AG04450 (cell line): ENCODE results near the gene C8G. TPM values are rescaled to one million over a fixed set of nuclear protein-coding genes. Genes with fewer than 3 reads are reported as not detected.
A peak's percentile ranks its signal among the peaks of the same experiment; 100 is the strongest.

Experiments used
- CTCF ChIA-PET: fragments of 300-600, 350-600 bp; formaldehyde crosslinking; extraction: SDS; loops from one replicate; lab custom pipeline; 2022; ENCODE audit warnings: antibody characterized with exemption, inconsistent platforms; lab: Charles Lee
- POLR2A ChIA-PET: fragments of 350-600 bp; formaldehyde crosslinking; extraction: SDS; loops from one replicate; lab custom pipeline; 2021; ENCODE audit warnings: antibody characterized with exemption, inconsistent platforms; lab: Yijun Ruan, JAX
- DNase-seq: peaks from one replicate; pipeline ENCODE4 v3.0.0-alpha.2; 2011; ENCODE audit warnings: low read depth, low spot score
- H3K27ac ChIP-seq: one replicate; pipeline ENCODE4 v1.5.1; 2012; ENCODE audit warnings: low read depth, low read length, control low read depth
- H3K27me3 ChIP-seq: one replicate; pipeline ENCODE4 v1.6.0; 2012; ENCODE audit warnings: low read length; ENCODE audit not compliant: control insufficient read depth, insufficient read depth
- H3K4me3 ChIP-seq: 2 replicates; pipeline ENCODE4 v1.5.1; 2011; ENCODE audit warnings: mild to moderate bottlenecking, low read depth, low read length, control low read depth
- H3K9me3 ChIP-seq: 2 replicates; pipeline ENCODE4 v1.5.1; 2012; ENCODE audit warnings: low read length; ENCODE audit not compliant: control insufficient read depth, insufficient read depth
- polyA plus RNA-seq: library from polyadenylated mRNA; depleted of rRNA; stranded (reverse); fragments of >200 nt; gene quantifications from 2 replicates; pipeline ENCODE4 v1.2.3, GENCODE V29; 2011
- TF ChIP-seq, protein P1 (sequence below): IDR thresholded peaks from 2 replicates; pipeline ENCODE4 v1.5.1; 2011; ENCODE audit warnings: low read depth, low read length, control low read depth, inconsistent platforms

Gene C8G
- polyA plus RNA-seq, 1 experiment: 0.41 TPM

DNA sequence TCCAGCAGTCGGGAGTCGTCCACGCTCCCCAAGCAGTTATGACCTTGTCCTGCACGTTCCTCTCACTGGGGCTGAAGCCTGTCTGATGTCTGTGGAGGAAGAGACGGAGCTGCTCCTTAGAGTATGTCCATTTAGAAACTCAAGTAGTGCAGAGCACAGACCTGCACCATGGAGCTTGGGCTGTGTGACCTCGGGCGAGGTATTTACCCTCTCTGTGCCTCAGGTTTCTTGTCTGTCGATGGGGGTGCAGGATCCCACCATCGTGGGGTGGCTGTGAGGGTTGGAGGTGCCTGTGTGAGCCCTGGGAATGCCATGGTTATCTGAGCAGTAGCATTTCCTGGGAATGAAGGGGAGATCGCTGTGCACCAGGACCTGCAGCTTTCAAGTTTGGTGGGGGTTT, 44.5 kb upstream of the C8G start:
- Histone ChIP-seq H3K4me3 (no peak overlapping the region), H3K27ac (no peak overlapping the region), H3K27me3 (no peaks in the 10 kb centered on the region), H3K9me3 (no peaks in the 10 kb centered on the region; the same call in 1 of the 2 replicates)
- POLR2A ChIA-PET: no interaction called here
- no peak for DNase-seq
- CTCF ChIA-PET: no interaction called here
- TF ChIP-seq, protein P1, sequence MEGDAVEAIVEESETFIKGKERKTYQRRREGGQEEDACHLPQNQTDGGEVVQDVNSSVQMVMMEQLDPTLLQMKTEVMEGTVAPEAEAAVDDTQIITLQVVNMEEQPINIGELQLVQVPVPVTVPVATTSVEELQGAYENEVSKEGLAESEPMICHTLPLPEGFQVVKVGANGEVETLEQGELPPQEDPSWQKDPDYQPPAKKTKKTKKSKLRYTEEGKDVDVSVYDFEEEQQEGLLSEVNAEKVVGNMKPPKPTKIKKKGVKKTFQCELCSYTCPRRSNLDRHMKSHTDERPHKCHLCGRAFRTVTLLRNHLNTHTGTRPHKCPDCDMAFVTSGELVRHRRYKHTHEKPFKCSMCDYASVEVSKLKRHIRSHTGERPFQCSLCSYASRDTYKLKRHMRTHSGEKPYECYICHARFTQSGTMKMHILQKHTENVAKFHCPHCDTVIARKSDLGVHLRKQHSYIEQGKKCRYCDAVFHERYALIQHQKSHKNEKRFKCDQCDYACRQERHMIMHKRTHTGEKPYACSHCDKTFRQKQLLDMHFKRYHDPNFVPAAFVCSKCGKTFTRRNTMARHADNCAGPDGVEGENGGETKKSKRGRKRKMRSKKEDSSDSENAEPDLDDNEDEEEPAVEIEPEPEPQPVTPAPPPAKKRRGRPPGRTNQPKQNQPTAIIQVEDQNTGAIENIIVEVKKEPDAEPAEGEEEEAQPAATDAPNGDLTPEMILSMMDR: no peak

DNA sequence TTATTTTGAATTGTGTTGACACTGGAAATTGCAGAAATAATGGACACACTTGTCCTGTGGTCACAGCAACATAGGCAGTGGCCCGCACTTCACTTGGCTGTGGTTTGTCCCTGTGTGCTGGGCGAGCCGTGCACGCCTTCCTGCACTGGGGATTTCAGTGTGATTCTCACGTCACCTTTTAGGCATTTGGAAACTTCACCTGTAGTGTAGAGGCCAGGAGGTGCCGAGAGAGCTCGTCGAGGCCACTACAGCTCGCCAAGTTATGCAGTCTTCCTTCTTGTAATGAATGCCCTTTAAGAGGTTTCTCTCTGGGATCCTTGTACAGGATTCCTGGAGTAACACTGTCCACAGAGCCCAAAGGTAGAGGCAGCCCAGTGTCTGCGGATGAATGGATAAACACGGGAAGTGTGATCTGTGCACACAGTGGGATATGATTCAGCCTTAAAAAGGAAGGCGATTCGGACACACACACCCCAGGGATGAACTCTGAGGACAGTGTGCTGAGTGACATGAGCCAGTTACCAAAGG, 44.0 kb upstream of the C8G start:
- TF ChIP-seq, protein P1: no peak
- POLR2A ChIA-PET: no interaction called here
- Histone ChIP-seq H3K9me3 (no peaks in the 10 kb centered on the region; the same call in 1 of the 2 replicates), H3K27me3 (no peaks in the 10 kb centered on the region), H3K4me3 (no peak overlapping the region), H3K27ac (peak overlapping the region; percentile 92)
- CTCF ChIA-PET: no interaction called here
- DNase-seq: no peak

DNA sequence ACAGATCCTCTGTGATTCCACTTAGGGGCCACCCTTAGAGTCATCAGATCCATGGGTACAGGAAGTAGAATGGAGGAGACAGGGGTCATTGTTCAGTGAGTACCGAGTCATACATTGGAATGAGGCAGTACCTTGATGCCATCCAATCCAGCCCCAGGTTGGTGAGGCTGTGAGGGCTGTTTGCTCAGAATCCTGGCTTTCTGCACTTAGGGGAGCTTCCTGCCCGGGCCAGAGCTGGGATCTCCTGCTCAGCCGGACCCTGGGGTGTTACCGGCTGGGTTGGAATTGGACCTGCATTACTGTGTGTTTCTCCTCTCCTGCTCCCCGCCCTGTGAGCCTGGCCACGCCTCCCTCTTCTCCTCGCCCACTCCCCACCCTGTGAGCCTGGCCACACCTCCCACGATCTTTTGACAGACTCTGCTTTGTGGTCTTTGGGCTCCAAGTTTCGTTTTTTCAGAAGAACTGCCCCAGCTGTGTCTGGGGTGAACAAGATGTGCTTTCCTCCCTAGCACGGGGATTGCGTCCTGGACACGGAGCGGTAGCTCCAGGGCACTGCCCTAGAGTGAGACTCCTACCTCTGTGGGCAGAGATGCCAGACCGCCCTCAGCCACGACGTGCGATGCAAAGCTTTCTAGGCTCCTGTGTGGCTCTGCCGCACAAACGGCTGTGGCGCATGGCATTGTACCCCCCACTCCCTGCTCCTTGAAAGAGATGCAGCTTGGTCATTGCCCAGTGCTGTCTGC, 43.4 kb upstream of the C8G start:
- CTCF ChIA-PET: interaction anchor here (0.6 kb wide), 1 partner anchor 353 kb away, joined by 3 read pairs; no protein-coding TSS in a partner anchor
- Histone ChIP-seq H3K27ac (peak overlapping the region; percentile 92), H3K27me3 (no peaks in the 10 kb centered on the region), H3K9me3 (no peaks in the 10 kb centered on the region; the same call in 1 of the 2 replicates), H3K4me3 (no peak overlapping the region)
- POLR2A ChIA-PET: no interaction called here
- TF ChIP-seq, protein P1: no peak
- no peak for DNase-seq

DNA sequence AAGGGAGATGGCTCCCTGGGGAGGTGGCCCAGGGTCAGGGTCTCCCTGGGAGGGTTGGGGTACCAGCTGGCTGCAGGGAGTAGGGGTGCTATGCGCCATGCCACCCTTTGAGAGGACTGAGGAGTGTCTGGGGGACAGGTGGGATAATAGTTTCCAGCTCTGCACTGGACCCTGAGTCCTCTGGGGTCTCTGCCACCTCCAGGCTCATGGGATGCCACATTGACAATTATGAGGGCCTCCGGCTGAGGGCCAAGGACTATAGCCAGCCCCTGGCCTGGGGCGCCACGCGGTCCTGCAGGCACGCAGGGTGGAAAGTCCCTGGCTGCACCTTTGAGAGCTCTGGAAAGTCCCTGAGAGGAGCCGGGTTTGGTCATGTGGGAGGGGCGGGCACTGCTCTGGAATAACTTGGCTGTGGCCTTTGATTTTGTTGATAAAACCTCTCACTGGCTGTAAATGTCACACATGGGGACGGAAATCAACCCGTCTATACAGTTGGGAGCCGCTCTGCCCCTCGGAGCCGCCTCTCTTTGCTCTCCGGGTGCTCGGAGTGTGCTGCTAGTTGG, 42.7 kb upstream of the C8G start:
- ChIA-PET CTCF (no interaction called here), POLR2A (no interaction called here)
- TF ChIP-seq, protein P1: no peak
- H3K27ac ChIP-seq: peak overlapping the region; percentile 92
- H3K9me3 ChIP-seq: no peaks in the 10 kb centered on the region; the same call in 1 of the 2 replicates
- H3K4me3 ChIP-seq: no peak overlapping the region
- peak; percentile 47 for DNase-seq
- no peaks in the 10 kb centered on the region for H3K27me3 ChIP-seq

DNA sequence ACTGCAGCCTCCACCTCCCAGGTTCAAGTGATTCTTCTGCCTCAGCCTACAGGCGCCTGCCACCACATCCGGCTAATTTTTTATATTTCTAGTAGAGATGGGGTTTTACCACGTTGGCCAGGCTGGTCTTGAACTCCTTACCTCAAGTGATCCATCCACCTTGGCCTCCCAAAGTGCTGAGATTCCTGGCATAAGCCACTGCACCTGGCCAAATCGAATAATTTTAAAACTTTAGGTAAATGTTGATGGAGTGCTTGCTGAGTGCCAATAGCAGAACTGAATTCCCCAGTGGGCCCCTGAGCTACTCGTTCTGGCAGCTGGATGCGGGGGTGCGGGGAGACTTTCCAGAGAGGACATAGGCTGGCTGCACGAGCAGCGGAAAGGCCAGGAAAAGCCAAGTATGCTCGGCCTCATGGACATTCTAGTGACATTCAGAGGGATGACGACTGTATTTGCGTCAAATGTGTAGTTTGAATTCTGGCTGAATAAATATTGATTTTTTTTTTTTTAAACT, 41.9 kb upstream of the C8G start:
- ChIA-PET CTCF (no interaction called here), POLR2A (no interaction called here)
- no peak overlapping the region for H3K4me3 ChIP-seq
- H3K27ac ChIP-seq: peak overlapping the region; percentile 92
- no peaks in the 10 kb centered on the region; the same call in 1 of the 2 replicates for H3K9me3 ChIP-seq
- TF ChIP-seq, protein P1: no peak
- H3K27me3 ChIP-seq: no peaks in the 10 kb centered on the region
- DNase-seq: no peak
